ENCODE results near the gene MNX1.

The MNX1 gene

GRCh38 chr7:156975620-156976019, 34.8 kb downstream of the MNX1 start:
- no peak for DNase-seq (ENCODE audit: low read depth, low spot score)

DNA sequence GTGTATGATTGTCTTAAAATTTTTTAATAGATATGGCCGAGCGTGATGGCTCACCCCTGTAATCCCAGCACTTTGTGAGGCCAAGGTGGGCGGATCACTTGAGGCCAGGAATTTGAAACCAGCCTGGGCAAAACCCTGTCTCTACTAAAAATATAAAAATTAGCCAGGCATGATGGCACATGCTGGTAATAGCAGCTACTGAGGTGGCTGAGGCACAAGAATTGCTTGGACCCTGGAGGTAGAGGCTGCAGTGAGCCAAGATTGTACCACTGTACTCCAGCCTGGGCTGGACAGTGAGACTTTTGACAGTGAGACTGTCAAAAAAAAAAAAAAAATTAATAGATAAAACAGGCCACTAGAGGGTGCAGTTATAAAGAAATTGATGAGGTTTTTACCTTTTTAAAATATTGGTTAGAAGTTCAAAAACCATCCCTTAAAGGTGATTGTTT, 40.5 kb downstream of the MNX1 start:
- no peak for DNase-seq (ENCODE audit: low read depth, low spot score)

- no peak for DNase-seq (ENCODE audit: low read depth, low spot score)
Observed at GRCh38 chr7:156968183-156968582, 42.3 kb downstream of the MNX1 start.

DNA sequence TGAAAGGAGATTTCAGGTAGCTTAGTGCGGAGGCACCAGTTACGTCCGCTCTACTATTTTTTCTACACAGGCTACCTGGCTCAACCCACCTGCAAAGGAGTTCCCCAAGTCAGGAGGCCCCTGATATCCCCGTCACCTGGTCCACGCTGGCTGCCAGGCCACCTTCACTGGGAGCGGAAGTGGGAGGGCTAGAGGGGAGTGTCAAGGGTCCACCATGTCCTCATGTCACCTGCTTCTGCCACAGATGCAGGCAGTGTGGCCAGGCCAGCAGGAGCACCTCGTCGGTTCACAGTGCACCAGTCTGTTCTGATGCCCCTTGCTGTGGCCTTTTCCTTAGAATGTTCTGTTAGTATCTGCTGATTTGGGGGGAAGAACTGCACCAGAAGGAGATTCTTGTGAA, 44.1 kb downstream of the MNX1 start:
- no peak for DNase-seq (ENCODE audit: low read depth, low spot score)

DNA sequence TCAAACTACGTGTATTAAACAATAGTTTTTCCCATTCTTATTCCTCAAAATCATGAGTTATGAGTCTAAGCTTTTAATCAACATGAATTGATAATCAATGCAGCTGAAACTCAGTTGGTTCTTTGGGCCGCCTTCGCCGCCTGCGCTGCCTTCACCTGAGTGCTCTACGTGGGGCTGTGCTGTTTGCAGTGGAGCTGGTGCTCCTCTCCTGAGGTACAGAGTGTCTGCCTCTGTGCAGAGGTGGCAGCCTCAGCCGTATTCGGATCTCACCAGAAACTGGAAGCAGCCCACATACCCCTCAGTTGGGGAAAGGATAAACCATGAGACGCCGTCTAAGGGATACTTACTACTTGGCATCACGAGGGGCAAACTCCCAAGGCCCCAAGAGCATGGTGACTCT, 45.5 kb downstream of the MNX1 start:
- DNase-seq (ENCODE audit: low read depth, low spot score) = no peak

DNA sequence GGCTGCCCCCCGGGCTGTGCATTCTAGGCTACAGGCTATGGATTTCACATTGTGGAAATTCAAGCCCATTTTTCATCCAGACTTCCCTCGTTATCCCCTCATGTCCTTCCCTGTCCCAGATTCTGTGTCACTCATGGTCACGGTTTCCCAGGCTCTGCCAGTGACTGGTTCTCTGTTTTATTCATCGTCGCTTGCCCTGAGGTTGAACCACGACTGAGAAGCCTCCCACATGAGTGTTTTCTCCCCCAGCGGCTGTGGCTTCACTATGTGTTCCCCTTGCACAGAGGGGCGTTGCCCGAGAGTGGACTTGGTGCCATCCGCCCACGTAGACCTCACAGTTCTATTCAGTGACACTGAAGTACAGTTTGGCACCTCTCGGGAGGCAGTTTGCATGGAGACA, 47.0 kb downstream of the MNX1 start:
- DNase-seq (ENCODE audit: low read depth, low spot score) = no peak

- no peak for DNase-seq (ENCODE audit: low read depth, low spot score)
Observed at GRCh38 chr7:156962897-156963296, 47.6 kb downstream of the MNX1 start.

GRCh38 chr7:156962145-156962544, 48.3 kb downstream of the MNX1 start:
- no peak for DNase-seq (ENCODE audit: low read depth, low spot score)

DNA sequence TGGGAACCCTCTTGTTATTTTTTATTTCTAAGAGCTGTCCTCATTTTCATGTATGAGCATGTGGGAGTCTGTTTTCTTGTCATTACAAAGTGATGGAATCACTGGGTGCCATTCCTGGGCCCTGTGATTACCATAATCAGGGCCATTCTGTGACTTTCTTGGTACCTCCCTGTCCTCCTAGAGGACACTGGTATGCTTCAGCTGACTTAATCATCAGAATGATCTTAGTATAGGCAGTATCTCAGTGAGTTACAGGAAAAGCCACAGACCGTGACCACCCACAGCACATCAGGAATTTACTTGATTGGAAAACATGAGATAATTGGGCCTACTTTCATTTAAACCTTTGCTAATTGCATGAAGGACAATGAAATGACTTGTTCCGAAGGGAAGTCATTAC, 53.7 kb downstream of the MNX1 start:
- DNase-seq (ENCODE audit: low read depth, low spot score) = no peak

- DNase-seq (ENCODE audit: low read depth, low spot score) = no peak
Observed at GRCh38 chr7:156954941-156955340, 55.5 kb downstream of the MNX1 start.

Data from activated CD4-positive, CD25-positive, alpha-beta regulatory T cell treated with anti-CD3 and anti-CD28 coated beads, Interleukin-2, amount 50 U/mL, for 16 hours (primary cell).